Measurements from ENCODE around the gene GJA5. TPM values are rescaled to one million over a fixed set of nuclear protein-coding genes. Genes with fewer than 3 reads are reported as not detected.

The GJA5 gene
- total RNA-seq, 4 donors from 2014 or later, result 2.7 to 50.7 (median 20.2) TPM

GRCh38 chr1:147723691-147724323, 36.6 kb downstream of the GJA5 start:
- Histone ChIP-seq H3K9me3 (no peaks in the 10 kb centered on the region), H3K27ac (no peak overlapping the region), H3K27me3 (no peaks in the 10 kb centered on the region), H3K4me3 (no peak overlapping the region), H3K4me1 (no peaks in the 10 kb centered on the region), H3K36me3 (no peaks in the 10 kb centered on the region)
- DNase-seq (ENCODE audit: low spot score in 2 of 2), result no peak
- 44 to 45% methylated on average over 7 of the region's 7 CpGs for WGBS, 2 donors
- TF ChIP-seq, protein P1, sequence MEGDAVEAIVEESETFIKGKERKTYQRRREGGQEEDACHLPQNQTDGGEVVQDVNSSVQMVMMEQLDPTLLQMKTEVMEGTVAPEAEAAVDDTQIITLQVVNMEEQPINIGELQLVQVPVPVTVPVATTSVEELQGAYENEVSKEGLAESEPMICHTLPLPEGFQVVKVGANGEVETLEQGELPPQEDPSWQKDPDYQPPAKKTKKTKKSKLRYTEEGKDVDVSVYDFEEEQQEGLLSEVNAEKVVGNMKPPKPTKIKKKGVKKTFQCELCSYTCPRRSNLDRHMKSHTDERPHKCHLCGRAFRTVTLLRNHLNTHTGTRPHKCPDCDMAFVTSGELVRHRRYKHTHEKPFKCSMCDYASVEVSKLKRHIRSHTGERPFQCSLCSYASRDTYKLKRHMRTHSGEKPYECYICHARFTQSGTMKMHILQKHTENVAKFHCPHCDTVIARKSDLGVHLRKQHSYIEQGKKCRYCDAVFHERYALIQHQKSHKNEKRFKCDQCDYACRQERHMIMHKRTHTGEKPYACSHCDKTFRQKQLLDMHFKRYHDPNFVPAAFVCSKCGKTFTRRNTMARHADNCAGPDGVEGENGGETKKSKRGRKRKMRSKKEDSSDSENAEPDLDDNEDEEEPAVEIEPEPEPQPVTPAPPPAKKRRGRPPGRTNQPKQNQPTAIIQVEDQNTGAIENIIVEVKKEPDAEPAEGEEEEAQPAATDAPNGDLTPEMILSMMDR (IDR thresholded peaks at IDR 0.05), result peak in 1 of 5 experiments; percentile 17
- no peak for TF ChIP-seq EP300 (IDR thresholded peaks at IDR 0.05)

DNA sequence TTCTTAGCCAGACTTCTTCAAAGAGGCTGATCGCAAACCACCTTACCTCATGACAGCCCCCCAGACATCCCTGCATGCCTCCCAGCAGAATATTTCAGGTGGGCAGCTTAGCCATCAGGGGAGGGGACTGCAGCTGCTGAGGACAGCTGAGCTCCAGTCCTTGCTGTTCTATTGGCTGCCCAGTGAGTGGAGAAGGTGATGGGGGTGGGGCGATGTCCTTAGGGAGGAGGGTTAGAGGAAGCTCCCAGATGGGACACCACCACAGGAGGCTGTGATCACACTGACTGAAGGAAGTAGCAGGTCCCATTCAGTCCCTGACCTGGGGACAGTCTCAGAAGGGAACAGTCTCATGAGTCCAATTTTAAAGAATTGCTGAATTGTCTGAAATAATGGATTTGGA, 38.3 kb downstream of the GJA5 start:
- DNase-seq (ENCODE audit: low spot score in 2 of 2), result no peak
- Histone ChIP-seq H3K9me3 (no peaks in the 10 kb centered on the region), H3K36me3 (no peaks in the 10 kb centered on the region), H3K27ac (no peak overlapping the region), H3K27me3 (no peaks in the 10 kb centered on the region), H3K4me3 (no peak overlapping the region), H3K4me1 (no peaks in the 10 kb centered on the region)
- TF ChIP-seq POLR2A (IDR thresholded peaks at IDR 0.05) (no peak), EP300 (IDR thresholded peaks at IDR 0.05) (no peak)
- TF ChIP-seq, protein P1 (IDR thresholded peaks at IDR 0.05), result no peak
- WGBS, 2 donors, result 89 to 92% methylated on average over 2 of the region's 2 CpGs

DNA sequence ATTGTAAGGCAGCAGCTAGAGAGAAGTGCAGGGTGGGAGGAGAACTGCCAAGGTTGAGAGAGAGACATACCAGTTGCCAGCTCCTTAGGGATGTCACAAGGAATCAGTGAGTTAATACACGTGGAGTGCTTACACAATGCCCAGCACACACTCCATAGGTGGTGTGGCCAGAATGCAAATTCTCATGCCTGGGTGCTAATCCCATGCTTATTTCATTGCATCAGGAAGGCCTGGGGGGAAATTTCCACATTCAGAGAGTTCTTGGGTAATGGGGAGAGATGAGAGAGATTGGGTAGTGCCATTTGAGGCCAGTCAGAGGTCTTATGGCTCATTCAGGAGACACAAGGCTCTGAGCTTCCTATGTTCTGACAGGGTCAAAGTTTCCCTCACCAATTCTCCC, 38.7 kb downstream of the GJA5 start:
- 55 to 69% methylated on average over 1 of the region's 1 CpG for WGBS, 2 donors
- DNase-seq (ENCODE audit: low spot score in 2 of 2), result no peak
- no peaks in the 10 kb centered on the region for H3K4me1 ChIP-seq

GRCh38 chr1:147720557-147720956, 39.8 kb downstream of the GJA5 start:
- Histone ChIP-seq H3K36me3 (no peaks in the 10 kb centered on the region), H3K4me3 (no peak overlapping the region), H3K27me3 (no peaks in the 10 kb centered on the region), H3K9me3 (no peaks in the 10 kb centered on the region), H3K4me1 (no peaks in the 10 kb centered on the region), H3K27ac (no peak overlapping the region)
- WGBS, 2 donors, result 87 to 93% methylated on average over 4 of the region's 4 CpGs
- no peak for TF ChIP-seq EP300 (IDR thresholded peaks at IDR 0.05)
- no peak for TF ChIP-seq POLR2A (IDR thresholded peaks at IDR 0.05)
- TF ChIP-seq, protein P1 (IDR thresholded peaks at IDR 0.05), result no peak
- no peak for DNase-seq (ENCODE audit: low spot score in 2 of 2)

More for the DNA sequence above, 38.7 kb downstream of the GJA5 start:
- H3K4me3 ChIP-seq, result no peak overlapping the region
- H3K27ac ChIP-seq, result no peak overlapping the region
- no peaks in the 10 kb centered on the region for H3K27me3 ChIP-seq
- no peaks in the 10 kb centered on the region for H3K36me3 ChIP-seq
- no peaks in the 10 kb centered on the region for H3K9me3 ChIP-seq
- TF ChIP-seq POLR2A (IDR thresholded peaks at IDR 0.05) (no peak), EP300 (IDR thresholded peaks at IDR 0.05) (no peak)
- TF ChIP-seq, protein P1 (IDR thresholded peaks at IDR 0.05), result no peak

DNA sequence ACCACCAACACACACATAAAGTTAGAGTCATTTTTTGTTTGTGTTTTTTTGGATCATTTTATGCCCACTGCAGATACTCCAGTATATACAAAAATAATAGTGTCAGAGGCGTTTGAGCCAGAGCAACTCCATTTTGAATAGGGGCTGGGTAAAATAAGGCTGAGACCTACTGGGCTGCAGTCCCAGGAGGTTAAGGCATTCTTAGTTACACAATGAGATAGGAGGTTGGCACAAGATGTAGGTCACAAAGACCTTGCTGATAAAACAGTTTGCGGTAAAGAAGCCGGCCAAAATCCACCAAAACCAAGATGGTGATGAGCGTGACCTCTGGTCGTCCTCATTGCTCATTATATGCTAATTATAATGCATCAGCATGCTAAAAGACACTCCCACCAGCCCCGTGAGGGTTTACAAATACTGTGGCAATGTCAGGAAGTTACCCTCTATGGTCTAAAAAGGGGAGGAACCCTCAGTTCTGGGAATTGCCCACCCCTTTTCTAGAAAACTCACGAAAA, 40.6 kb downstream of the GJA5 start:
- WGBS, 2 donors, result 74 to 81% methylated on average over 7 of the region's 7 CpGs
- DNase-seq (ENCODE audit: low spot score in 2 of 2), result no peak
- Histone ChIP-seq H3K4me3 (no peak overlapping the region), H3K36me3 (no peaks in the 10 kb centered on the region), H3K9me3 (no peaks in the 10 kb centered on the region), H3K27ac (no peak overlapping the region), H3K27me3 (no peaks in the 10 kb centered on the region), H3K4me1 (no peaks in the 10 kb centered on the region)
- TF ChIP-seq EP300 (IDR thresholded peaks at IDR 0.05) (no peak), POLR2A (IDR thresholded peaks at IDR 0.05) (no peak)
- TF ChIP-seq, protein P1 (IDR thresholded peaks at IDR 0.05), result no peak
